Lower leg skin (tissue), 4 donors: ENCODE data around the gene PLD5. TPM values are rescaled to one million over a fixed set of nuclear protein-coding genes. Genes with fewer than 3 reads are reported as not detected.
A peak's percentile ranks its signal among the peaks of the same experiment; 100 is the strongest.
"Not testable (repeated sequence)": the region's sequence is repeated elsewhere in the genome, so short reads cannot be mapped to it uniquely, and the experiment has no call there.

ENCODE experiments used
- DNase-seq, 2 donors: peaks; one replicate each; pipeline ENCODE4 v3.0.0-alpha.2; 2019; ENCODE audit warnings: low spot score in 2 of 2
- H3K4me3 ChIP-seq: fragments of 200-600 bp; sonication (generic); 2 replicates; pipeline ENCODE4 v1.5.1; 2017; ENCODE audit warnings: mild to moderate bottlenecking, low read depth; ENCODE audit not compliant: poor library complexity, severe bottlenecking
- POLR2A ChIP-seq, 2 donors: fragments of 450-650 bp; IDR thresholded peaks; one replicate each; pipeline ENCODE4 v1.6.1; 2016 to 2017; ENCODE audit warnings: antibody characterized with exemption in 2 of 2, mild to moderate bottlenecking in 1 of 2, moderate library complexity in 1 of 2
- WGBS, 2 donors: methylation state at CpG; one replicate each; pipeline ENCODE4 v1.1.5; 2018; 5-methylcytosine and 5-hydroxymethylcytosine counted together
- intact Hi-C: fragments of 100-400 bp; cut with DNase I; formaldehyde crosslinking; loops from one replicate; pipeline ENCODE4 v1.15.0; 2023; ENCODE audit warnings: low total_unique reads
- total RNA-seq, 4 donors: library from RNA; depleted of rRNA; stranded (reverse); fragments of >200 nt; gene quantifications; one replicate each; pipeline ENCODE4 v1.1.0, GENCODE V29; 2016
- TF ChIP-seq, protein P1 (sequence below), 3 donors: fragments of 450-650 bp; IDR thresholded peaks; one replicate each; pipeline ENCODE4 v1.5.1; 2016; ENCODE audit warnings: antibody characterized with exemption in 3 of 3, mild to moderate bottlenecking in 3 of 3, moderate library complexity in 2 of 3

Gene PLD5
- total RNA-seq, 4 donors from 2014 or later: 0.17 to 0.32 (median 0.25) TPM; not detected in 1

DNA sequence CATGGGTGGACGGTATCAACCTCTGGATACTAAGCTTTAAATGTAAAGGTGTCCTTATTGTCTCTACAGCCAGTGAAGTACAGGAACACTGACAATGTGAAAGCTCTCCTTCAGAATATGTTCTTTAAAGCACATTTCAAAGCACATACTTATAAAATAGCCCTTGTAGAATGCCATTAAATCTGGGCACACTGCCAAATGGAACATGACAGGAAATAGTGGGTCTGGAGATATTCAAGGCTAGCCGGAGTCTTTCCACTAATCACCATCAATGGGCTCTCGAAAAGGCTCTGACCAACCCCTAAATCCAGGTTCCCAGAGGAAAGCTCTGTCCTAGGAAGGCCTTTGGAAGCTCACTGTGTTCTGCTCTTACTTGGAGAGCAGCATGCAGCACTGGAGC, 46.6 kb downstream of the PLD5 start:
- intact Hi-C loops: no loop called here
- 28 to 54% methylated on average over 3 of the region's 3 CpGs for WGBS, 2 donors
- DNase-seq: no peak
- no peak overlapping the region for H3K4me3 ChIP-seq
- TF ChIP-seq POLR2A (IDR thresholded peaks at IDR 0.05): no peak
- TF ChIP-seq, protein P1, sequence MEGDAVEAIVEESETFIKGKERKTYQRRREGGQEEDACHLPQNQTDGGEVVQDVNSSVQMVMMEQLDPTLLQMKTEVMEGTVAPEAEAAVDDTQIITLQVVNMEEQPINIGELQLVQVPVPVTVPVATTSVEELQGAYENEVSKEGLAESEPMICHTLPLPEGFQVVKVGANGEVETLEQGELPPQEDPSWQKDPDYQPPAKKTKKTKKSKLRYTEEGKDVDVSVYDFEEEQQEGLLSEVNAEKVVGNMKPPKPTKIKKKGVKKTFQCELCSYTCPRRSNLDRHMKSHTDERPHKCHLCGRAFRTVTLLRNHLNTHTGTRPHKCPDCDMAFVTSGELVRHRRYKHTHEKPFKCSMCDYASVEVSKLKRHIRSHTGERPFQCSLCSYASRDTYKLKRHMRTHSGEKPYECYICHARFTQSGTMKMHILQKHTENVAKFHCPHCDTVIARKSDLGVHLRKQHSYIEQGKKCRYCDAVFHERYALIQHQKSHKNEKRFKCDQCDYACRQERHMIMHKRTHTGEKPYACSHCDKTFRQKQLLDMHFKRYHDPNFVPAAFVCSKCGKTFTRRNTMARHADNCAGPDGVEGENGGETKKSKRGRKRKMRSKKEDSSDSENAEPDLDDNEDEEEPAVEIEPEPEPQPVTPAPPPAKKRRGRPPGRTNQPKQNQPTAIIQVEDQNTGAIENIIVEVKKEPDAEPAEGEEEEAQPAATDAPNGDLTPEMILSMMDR (IDR thresholded peaks at IDR 0.05): no peak

DNA sequence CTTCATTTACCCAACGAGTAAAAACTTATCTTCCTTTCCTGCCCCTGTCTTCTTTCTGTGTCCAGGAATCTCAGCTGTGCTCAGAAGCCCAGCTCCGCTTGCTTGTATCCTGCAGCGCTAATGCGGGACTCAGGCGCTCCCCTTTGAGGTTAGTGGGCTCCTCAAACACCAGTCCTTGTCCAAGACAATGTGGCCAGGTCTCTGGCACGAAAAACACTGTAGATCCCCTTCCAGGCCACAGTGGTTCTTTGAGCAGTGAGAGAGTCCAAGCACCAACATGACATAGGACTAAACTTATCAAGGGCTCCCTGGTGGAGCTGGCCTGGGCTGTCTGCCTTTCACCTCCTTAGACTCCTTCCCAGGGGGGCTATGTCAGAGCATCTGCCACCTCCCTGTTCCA, 53.7 kb downstream of the PLD5 start:
- intact Hi-C loops: no loop called here
- TF ChIP-seq POLR2A (IDR thresholded peaks at IDR 0.05): no peak
- TF ChIP-seq, protein P1 (IDR thresholded peaks at IDR 0.05): no peak
- 88 to 96% methylated on average over 6 of the region's 6 CpGs for WGBS, 2 donors
- DNase-seq: no peak
- H3K4me3 ChIP-seq: no peak overlapping the region

DNA sequence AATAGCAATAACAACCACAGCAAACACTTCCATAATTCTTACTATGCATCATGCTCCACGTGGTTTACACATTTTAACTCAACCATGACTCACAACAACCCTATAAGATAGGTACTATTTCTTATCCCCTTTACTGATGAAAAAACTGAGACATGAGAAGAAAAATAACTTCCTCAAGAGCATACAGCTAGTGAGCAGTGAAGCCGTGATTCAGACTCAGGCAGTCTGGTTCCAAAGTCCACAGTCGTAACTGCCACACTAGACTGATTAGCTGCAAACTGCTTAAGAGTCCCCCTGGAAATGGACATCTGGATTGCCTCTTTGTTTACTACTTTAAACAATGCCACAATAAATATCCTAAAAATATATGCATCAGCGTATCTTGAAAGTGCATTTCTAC, 55.7 kb downstream of the PLD5 start:
- WGBS, 2 donors: 43 to 52% methylated on average over 4 of the region's 4 CpGs
- TF ChIP-seq POLR2A (IDR thresholded peaks at IDR 0.05): no peak
- TF ChIP-seq, protein P1 (IDR thresholded peaks at IDR 0.05): no peak
- no peak for DNase-seq
- H3K4me3 ChIP-seq: no peak overlapping the region
- intact Hi-C loops: loop anchor here (10.0 kb wide), 1 partner anchor 856 kb away; no protein-coding TSS in a partner anchor

DNA sequence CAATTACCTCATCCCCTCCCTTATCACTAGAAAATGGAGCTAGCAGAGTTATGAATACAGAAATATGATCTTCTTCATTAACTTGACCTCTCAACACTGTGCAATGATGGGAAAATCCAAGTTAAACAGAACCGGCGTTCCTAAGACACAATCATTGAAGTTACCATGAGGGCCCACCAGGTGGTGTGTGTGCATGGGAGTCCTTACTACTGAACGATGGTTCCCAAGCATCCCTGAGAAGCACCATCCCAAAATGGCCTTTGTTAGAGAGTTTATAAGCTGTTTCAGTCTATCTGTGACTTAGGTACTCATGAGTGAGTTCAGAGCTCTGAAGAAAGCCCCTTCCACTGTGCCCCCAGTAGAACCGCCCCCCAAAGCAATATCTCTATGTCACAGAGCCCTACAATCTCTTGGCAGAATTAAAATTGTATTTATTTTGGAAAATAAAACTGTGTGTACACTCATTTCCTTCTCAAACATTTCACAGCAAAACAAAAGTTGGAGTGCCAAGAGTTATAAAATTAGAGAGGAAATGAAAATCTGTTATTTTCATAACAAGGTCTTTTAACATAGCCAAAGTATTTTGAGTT, 56.8 kb downstream of the PLD5 start:
- DNase-seq: peak in 1 of 2 donors; percentile 25
- 11 to 16% methylated on average over 4 of the region's 4 CpGs for WGBS, 2 donors
- TF ChIP-seq, protein P1 (IDR thresholded peaks at IDR 0.05): no peak
- no peak for TF ChIP-seq POLR2A (IDR thresholded peaks at IDR 0.05)
- intact Hi-C loops: loop anchor here (2.0 to 10.0 kb wide), 2 partner anchors 73 to 857 kb away; no protein-coding TSS in a partner anchor
- no peak overlapping the region for H3K4me3 ChIP-seq

DNA sequence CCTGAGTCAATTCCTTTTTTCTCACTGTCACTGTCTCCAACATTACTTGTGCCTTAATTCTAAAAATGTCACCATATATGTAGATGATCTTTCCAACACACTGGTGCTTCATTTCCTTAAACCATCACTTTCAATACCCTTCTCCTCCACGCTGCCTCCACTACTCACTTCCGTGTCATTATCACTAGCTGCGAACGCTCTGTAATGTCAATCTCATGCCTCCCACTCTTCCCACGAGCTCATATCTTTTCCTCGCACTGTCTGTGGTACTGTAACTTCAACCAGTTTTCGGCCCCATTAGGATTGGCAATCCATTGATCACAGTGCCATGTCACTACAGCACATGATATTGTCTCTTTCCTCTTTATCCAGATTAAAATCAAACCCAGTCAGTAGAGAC, 61.6 kb downstream of the PLD5 start:
- H3K4me3 ChIP-seq: no peak overlapping the region
- 93 to 96% methylated on average over 7 of the region's 7 CpGs for WGBS, 2 donors
- intact Hi-C loops: loop anchor here (10.0 kb wide), 1 partner anchor 862 kb away; no protein-coding TSS in a partner anchor
- TF ChIP-seq, protein P1 (IDR thresholded peaks at IDR 0.05): no peak
- TF ChIP-seq POLR2A (IDR thresholded peaks at IDR 0.05): no peak
- DNase-seq: no peak

DNA sequence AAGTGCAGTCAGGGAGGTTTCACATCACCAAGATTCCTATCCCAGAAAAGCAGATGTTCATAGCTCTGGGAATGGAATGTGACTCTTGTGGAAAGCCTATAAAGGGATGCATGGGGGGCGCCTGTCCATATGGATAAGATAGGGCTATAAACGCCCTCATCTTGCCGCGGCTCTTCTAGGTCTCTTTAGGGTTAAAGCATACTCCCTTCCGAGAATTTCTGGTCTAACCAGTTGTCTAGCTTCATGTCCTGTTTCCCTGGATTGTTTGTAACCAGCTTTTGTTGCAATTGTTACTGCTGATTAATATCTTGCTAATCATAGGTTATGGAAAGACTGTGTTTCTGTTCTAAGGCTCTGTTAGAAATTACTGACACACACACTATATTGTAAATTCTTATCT, 64.8 kb downstream of the PLD5 start:
- WGBS, 2 donors: 30 to 55% methylated on average over 5 of the region's 5 CpGs
- not testable (repeated sequence) for DNase-seq, H3K4me3 ChIP-seq
- intact Hi-C loops: loop anchor here (10.0 kb wide), 1 partner anchor 865 kb away; no protein-coding TSS in a partner anchor
